HG02840 (cell line): Measurements from ENCODE around the gene TMEM252.

ENCODE experiments used
- ATAC-seq: cut with Tn5 transposase; IDR thresholded peaks from one replicate; pipeline ENCODE4 v1.9.1; 2021; ENCODE audit warnings: mild to moderate bottlenecking, moderate library complexity, moderate number of reproducible peaks; ENCODE audit not compliant: unreplicated experiment, low FRiP score

The TMEM252 gene

DNA sequence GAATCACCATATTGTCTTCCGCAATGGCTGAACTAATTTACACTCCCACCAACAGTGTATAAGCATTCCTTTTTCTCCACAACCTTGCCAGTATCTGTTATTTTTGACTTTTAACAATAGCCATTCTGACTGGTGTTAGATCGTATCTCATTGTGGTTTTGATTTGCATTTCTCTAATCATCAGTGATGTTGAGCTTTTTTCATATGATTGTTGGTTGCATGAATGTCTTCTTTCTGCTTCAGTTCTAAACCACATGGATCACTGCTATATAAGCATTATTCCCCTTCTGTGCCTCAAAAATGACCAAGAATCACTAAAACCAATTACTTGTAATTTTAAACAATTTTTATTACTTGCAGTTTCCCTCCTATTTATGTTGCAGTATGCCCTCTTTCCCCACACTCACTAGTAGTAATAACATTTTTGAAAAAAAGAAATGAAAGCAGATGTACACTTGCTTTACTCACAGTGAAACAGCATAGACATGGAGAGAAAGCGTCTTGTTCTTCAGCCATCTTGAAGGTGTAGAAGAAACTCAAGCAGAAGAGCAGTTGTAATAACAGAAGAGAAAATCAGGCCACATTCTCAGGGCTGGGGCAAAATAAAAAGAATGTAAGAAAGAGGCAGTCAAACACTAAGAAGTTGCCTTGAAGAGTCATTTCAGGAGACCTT lies 4.5 kb upstream of the TMEM252 start:
- no peak for ATAC-seq

DNA sequence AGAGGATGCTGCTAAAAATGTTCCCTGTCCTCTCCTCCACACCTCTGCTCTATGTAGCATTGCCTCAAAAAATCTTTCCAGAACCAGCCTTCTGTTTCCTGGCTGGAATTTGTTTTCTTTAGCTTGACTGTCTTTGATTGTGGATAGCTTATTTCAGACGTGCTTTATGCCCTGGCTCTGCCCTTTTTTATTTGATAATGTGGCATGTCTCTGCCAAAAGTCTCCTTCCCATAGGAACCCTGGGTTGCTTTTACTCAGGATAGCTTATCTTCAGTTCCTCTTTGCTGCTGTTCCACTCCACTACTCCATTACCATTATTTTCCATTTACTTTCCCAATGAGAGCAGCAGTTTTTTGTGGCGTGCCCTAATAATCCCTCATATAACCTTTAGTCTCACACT lies 885 bp upstream of the TMEM252 start:
- ATAC-seq = no peak

DNA sequence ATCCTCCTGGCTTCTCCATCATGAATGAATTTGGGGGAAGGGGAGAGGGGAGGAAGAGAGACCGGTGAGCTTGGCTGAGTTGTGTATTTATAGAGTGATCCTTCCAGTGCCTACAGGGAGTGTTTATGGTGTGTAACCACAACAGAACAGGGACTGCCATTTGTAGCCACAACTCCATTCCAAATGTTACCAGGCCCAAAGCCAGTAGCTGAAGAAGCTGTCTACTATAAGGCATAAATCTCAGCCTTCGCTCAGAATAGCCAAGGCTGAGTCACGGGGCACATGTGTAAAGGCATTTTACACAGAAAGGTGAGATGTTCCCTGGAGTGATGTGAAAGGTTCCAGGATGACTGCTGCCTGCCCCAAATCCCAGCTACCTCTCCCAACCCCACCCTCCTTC lies 2.5 kb downstream of the TMEM252 start:
- ATAC-seq = no peak

DNA sequence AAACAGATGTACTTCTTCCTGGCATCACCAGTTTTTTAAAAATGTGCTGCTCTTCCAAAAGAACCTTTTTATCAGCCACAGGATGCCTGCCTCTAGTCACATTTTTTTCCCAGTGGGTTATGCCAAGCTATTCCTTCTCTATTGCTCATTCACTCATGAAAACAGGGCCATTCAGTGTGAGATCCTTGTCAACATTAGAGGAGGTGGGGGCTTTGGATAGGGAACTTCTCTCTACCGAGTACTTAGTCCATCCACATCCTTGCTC lies 3.1 kb downstream of the TMEM252 start:
- ATAC-seq = no peak

DNA sequence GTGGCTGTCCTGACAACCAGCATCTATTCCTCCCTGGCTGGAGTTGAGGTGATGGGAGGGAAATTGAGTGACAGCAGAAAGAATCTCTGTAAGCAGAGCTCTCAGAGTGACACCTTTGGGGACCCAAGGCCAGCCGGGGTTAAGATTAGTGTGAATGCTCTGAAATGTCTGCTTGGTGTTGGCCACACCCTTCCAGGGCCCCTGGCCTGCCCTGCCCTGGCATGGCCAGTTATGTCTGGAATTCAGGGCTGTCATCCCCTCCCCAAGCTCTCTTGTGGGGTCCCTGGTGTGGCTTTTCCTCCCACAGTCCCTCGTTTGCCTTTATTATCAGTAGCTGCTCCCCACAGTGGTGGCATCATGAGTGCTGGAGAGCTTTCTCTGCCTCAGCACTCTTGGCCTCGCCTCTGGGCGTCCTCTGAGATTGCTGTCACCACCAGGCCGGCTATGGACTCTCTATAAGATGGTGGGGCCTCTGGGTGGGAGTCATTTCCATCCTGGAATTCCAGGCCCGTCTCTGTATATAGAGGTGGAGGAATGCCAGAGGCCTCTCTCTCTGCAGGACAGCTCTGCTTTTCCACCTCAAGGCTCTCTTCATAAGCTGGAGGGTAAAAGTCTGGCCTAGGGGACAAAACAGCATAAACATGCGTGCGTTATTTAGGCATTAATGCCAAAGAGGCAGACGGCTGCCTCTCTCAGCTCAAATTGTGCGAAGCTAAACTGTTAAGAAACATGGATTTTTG lies 3.6 kb downstream of the TMEM252 start:
- ATAC-seq = no peak

DNA sequence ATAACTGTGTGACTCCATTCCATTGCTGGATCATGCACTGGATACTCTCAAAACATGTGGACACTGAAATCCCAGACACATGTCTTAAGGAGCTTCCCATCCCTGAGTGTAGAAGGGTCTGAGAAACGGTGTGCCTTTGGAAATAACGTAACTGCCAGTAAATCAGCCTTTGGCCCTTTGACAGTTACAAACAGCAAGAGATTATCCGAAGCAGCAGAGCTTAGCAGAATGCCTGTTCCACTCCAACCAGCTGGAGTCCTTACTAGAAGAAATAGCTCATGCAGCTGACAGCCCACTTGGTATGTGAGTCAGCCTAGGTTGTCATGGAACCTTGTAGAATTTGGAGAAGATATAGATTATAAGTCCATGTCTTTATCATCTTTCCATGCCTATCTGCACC lies 7.0 kb downstream of the TMEM252 start:
- ATAC-seq = no peak

DNA sequence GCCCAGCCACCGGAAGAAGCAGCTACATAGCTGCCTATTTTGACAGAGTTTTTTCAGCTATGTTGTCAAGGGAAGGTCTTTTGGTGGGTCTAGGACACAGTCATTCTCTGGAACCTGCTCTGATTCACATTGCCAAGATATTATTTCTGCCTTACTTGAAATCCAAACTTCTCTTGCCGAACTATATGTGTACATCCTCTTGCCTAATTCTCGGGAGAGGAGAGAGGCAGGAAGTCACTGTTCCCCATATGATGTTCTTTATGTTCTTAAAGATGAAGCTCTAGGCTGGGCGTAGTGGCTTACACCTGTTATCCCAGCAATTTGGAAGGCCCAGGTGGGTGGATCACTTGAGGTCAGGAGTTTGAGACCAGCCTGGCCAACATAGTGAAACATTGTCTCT lies 8.6 kb downstream of the TMEM252 start:
- ATAC-seq = no peak

DNA sequence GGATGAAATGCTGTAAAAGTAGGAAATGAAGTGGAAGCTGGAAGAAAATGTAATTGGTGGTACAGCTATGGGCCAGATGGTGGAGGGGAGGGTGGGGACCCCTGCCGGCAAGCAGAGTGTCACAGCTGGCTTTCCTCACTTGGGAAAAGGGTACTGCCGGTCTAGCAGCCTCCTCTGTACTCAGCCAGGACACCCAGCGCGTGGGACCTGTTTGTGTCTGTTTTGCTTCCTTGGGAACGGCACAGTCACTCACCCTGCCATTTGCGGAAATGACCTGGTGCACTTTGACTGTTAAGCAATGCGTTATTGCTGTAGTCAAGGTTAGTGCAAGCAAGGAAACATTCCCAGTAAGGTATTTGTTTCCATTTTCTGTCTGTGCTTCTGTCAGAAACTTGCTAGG lies 10.1 kb downstream of the TMEM252 start:
- ATAC-seq = no peak

DNA sequence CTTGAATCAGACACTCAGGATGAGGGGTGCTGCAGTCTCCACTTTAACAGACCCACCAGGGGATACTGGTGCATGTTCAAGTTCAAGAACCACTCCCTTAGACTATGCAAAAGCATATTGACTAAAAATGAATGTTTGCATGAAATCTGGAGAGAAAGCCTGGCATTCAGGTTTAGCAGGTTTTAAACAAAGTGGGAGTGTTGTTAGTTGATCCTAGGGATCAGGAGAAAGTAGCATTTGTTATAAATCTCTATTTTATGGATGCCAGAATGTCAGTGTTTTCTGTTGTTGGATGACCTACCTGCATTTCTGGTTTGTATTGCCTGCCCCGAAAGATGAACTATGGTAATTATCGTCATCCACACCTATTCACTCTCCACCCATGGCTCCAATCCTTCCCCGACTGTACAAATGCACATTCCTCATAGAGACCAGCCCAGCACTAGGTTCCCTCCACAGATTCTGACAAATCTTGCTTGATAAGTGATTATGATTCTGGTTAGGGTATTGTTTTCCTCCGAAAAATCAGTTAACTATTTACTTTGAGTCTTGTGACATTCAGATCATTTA lies 17.2 kb downstream of the TMEM252 start:
- ATAC-seq = no peak

DNA sequence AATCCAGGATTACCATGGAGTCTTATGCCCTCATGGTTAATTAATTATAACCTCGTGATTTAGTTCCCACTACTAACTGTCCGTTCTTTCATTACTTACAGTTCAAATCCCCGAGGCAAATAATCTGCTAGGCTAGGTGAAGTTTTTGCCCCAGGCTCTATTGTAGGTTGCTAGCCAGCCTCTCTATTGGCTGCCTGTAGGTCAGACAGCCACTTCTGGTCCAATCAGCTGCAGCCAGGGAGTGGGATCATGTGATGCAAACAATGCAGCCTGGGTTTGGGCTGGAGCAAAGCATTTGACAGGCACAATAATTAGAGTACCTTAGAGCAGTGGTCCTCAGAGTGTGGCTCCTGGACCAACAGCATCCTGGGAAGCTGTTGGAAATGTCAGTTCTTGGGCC lies 17.7 kb downstream of the TMEM252 start:
- ATAC-seq = no peak

DNA sequence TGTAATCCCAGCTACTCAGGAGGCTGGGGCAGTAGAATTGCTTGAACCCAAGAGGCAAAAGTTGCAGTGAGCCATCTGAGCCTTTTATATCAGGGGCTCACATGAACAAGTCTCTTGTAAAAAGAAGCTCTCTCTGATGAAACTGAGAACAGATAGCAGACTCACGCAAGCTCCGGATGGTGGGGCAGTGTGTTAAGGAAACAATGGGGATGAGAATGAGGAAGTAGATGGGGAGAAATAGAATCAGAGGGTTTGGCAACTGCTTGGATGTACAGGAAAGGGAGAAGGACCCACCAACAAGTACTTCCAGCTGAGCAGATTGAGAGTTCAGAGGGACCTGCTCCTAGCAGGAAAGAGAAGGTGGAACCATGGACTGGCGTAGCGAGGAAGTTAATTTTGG lies 18.6 kb downstream of the TMEM252 start:
- no peak for ATAC-seq

DNA sequence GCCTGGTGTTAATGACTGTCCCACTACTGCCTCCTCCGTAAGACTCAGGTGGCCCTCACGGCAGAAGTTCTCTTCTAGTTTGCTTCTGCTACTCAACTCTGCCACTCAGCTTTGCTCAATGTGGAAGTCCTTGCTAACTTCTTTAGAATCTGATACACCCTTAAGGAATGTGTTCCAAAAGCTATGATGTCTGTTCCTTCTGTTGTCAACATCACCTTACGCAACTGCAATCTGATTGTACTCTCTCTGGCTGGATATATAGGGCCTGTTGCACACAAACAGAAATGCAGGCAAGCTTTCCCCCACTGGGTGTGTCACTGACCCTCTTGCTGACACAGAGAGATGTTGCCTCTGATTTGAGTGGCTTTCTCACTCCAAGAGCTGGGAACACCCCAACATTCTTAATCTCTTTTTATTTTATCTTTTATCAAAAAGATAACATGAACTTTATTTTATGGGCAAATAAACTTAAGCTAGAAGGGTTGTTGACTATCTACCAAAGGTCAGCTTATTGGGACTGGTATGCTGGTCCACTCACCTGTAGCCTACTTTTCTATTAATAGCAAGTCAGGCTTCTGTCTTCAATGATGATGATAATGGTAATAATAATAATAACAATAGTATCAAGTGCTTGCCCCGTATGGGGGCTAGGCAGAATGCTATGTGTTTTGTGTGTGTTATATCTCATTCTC lies 25.2 kb downstream of the TMEM252 start:
- no peak for ATAC-seq

DNA sequence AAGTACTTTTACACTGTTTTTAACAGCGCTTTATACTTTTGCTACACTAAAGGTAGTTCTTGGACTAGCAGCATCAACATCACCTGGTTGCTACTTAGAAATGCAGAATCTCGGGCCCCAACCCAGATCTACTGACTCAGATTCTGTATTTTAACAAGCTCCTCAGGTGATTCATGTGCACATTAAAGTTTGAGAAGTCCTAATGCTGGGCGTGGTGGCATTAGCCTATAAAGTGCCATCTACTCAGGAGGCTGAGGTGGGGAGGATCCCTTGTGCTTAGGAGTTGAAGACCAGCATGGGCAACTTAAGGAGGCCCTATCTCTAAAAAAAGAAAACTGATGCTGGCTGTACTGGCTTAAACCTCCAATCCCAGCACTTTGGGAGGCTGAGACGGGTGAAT lies 26.7 kb downstream of the TMEM252 start:
- no peak for ATAC-seq

DNA sequence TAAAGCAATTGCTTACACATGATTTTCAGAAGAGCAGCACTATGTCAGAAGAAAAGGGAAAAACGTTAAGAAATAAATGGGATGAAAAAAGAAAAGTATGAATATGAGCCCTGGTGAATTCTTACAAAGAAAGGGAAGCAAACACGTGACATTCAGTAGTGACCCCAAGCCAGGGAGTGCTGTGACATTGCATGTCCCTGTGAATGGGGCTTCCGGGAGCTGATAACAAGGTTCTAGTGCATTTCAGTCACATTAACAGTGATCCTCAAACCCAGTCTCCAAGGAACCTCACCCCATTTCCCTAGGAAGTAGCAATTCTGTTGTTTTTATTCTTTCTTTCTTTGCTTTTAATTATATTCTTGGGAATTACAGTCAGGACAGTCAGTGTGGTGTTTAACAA lies 27.3 kb downstream of the TMEM252 start:
- ATAC-seq = no peak

DNA sequence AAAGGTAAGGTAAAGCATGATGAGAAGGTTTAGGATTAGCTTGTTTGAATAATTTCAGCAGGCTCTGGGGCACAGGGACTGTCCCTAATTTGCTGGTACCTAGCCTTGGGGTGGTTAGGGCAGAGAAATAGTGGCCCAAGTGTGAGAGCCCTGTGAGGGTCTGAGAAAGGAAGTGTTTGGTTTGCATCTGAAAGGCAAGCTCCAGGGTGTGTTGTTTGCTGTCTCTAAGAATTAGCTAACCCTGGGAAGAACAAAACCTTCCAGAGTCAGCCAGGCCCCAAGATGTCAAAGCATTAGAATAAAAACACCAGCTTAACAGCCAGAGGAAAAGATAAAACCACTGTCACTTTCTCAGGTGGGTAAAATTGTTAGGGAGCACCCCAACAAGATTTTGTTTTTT lies 31.0 kb downstream of the TMEM252 start:
- ATAC-seq = no peak

DNA sequence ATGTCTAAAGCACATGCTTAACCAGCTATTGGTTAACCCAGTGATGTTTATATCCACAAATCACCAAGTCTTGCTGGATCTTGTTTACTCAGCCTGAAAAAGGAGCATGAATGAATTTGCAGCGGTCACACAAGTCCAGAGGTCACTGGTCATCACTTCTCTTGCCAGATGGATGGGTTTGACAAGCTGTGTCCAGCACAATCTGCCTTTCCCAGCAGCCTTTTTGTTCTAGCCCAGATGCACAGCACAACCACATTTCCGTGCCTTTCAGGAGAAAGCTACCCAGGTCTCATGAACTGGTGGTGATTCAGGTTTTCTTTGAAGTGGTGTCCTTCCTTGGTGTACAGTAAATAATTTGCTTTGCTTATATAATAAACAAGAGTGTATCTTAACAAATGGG lies 32.1 kb downstream of the TMEM252 start:
- no peak for ATAC-seq

DNA sequence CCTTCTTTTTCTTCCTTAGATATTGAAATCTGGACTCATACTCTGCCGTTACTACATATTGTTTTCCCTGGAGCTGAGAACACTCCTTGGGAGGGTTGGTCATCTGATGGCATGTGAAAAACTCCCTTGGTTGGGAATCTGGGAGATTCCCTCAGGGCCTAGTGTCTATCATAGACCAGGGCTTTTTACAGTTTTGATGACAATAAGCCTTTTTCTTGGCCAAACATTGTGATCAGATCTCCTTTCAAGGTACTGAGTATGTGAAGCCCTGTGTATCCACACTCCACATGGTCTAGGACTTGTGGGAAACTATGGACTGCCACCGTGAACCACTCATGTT lies 32.9 kb downstream of the TMEM252 start:
- no peak for ATAC-seq

DNA sequence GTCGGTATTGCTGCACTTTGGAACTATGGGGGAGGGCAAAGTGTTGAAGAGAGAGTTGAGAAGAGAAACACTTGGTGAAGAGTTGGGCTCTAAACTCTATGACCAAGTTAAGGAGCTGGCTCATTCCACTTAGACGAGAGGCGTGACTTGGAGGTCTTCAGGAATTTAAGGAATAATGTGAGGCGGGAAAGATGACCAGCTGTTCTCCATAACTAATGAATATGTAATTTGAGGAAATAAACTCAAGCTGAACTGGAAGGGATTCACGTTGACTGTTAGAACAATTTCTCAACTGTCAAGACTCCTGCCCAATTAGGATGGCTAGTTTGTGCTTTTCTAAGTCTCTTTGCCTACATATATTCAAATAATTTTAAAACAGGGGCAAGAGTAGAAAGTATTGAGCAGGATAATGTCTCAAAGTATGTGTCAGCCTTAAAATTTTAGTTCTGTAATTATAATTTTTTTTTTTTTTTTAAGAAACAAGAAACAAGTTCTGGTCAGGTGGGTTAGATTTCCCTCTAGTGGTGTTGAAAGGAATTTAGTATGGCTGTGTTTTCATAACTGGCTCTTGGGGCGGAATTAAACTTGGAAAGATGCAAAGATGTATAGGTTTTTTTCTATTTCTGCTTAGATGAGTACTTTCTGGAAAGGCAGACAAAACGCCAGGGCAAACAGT lies 33.4 kb downstream of the TMEM252 start:
- no peak for ATAC-seq

DNA sequence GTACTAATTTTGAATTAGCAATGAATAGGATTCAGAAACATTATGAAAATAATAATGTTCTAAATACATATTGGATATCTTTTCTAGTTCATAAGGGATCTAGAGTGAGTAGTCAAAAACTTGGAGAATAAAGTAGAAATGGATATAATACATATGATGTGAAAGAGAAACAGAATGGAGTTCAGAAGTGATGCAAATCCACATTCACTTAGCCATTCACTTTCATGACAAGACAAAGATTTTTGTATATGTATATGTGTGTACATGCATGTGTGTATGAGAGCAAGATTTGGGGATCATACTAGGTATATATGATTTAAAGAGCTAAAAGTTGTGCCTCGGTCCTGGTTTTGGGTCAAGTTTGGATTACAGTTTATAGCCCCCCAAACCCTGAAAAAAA lies 34.1 kb downstream of the TMEM252 start:
- ATAC-seq = no peak

DNA sequence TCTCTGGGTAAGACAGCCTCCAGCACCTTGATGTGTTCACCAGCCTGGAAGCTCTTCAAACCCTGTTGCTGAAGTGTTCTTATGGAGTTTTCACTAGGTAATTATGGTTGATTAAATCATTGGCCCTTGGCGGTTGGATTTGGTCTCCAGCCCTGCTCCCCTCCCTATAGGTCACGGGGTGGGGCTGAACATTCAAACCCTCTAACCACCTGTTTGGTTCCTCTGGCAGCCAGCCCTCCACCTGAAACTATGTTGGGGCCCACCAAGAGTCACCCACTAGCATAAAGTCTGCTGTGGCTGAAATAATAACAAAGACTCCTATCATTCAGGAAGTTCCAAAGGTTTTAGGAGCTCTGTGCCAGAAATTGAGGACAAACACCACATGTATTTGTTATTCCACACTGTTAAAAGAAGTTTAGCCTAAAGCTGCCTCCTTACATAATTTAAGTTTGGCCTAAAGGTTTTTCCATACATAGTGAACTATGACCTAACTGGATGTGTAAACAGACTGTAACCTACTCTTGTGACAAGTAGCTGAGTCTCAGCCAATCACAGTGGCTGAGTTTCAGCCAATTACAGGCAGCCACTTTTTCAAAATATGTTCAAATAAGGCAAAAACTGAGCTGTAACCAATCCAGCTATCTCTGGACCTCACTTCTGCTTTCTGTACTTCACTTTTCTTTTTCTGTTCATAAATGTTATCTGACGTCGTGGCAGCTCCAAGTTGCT lies 34.8 kb downstream of the TMEM252 start:
- ATAC-seq = no peak

DNA sequence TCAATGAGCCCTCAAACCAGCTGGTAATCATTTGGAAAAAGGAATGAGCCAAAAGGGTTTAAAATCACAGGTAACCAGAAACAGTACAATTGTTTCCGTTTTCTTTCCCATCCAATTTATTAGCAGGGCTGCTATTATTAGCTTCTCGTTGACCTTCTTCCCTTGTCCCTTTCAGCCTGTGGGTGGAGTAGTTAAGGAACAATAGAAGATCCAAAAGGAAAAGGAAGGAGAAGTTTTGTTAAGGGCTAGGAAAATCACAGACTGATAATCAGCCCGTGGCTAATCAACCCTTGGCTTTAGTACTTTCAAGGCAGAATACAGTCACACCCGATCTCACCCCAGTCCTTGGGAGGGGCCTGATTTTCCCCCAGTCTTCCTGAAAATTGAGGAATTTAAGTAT lies 38.4 kb downstream of the TMEM252 start:
- no peak for ATAC-seq
